IMR-90 (cell line): ENCODE results near the gene PRDM5. TPM values are rescaled to one million over a fixed set of nuclear protein-coding genes. Genes with fewer than 3 reads are reported as not detected.
A peak's percentile ranks its signal among the peaks of the same experiment; 100 is the strongest.

Experiments
- ATAC-seq: fragments of 200-7000 bp; cut with Tn5 transposase; 2 replicates; pipeline ENCODE4 v1.9.1; 2020; ENCODE audit warnings: low read depth, mild to moderate bottlenecking, moderate library complexity
- BruUV-seq: library from RNA; stranded (reverse); fragments of 400-500 nt; replicated peaks from 2 replicates; lab custom pipeline; 2021; lab: Mats Ljungman, UMichigan
- CTCF ChIA-PET: fragments of 300-600 bp; formaldehyde crosslinking; extraction: SDS; loops from one replicate; lab custom pipeline; 2021; ENCODE audit warnings: antibody characterized with exemption; lab: Yijun Ruan, JAX
- POLR2A ChIA-PET: fragments of 300-600 bp; sonication (Branson Sonifier 250); formaldehyde crosslinking; loops from one replicate; lab custom pipeline; 2022; ENCODE audit warnings: antibody characterized with exemption; ENCODE audit not compliant: unreplicated experiment; lab: Charles Lee
- DNase-seq: peaks from one replicate; pipeline ENCODE4 v3.0.0; 2013
- H2AFZ ChIP-seq: replicated peaks from 2 replicates; pipeline ENCODE3; 2013; ENCODE audit warnings: low read length, mild to moderate bottlenecking; ENCODE audit not compliant: poor library complexity
- H2AK5ac ChIP-seq: 2 replicates; pipeline ENCODE4 v1.6.1; 2013; ENCODE audit warnings: low read depth, low read length, inconsistent platforms
- H2AK9ac ChIP-seq: replicated peaks from 2 replicates; pipeline ENCODE3; 2013; ENCODE audit warnings: mild to moderate bottlenecking, low read depth, low read length, moderate library complexity; ENCODE audit not compliant: poor library complexity
- H2BK120ac ChIP-seq: 2 replicates; pipeline ENCODE4 v1.6.1; 2013; ENCODE audit warnings: low read depth, low read length, inconsistent platforms
- H2BK15ac ChIP-seq: 3 replicates; pipeline ENCODE4 v1.6.1; 2013; ENCODE audit warnings: low read depth, low read length, inconsistent platforms
- H2BK20ac ChIP-seq: 2 replicates; pipeline ENCODE4 v1.6.1; 2013; ENCODE audit warnings: low read depth, mild to moderate bottlenecking, inconsistent platforms, low read length, moderate library complexity
- H2BK5ac ChIP-seq: 2 replicates; pipeline ENCODE4 v1.6.1; 2013; ENCODE audit warnings: mild to moderate bottlenecking, low read depth, low read length, inconsistent platforms; ENCODE audit not compliant: poor library complexity, severe bottlenecking
- H3K14ac ChIP-seq: replicated peaks from 2 replicates; pipeline ENCODE4 v1.6.1; 2013; ENCODE audit warnings: low read depth, low read length, inconsistent platforms
- H3K18ac ChIP-seq: 2 replicates; pipeline ENCODE4 v1.6.1; 2013; ENCODE audit warnings: low read depth, low read length, control low read depth
- H3K23ac ChIP-seq: 2 replicates; pipeline ENCODE4 v1.6.1; 2013; ENCODE audit warnings: low read depth, low read length, inconsistent platforms
- H3K27ac ChIP-seq: 2 replicates; pipeline ENCODE4 v1.5.1; 2013; ENCODE audit warnings: mild to moderate bottlenecking, control low read depth, low read length; ENCODE audit not compliant: insufficient read depth
- H3K27me3 ChIP-seq: 2 replicates; pipeline ENCODE4 v1.6.1; 2013; ENCODE audit warnings: low read length; ENCODE audit not compliant: control insufficient read depth, insufficient read depth
- H3K36me3 ChIP-seq: 2 replicates; pipeline ENCODE4 v1.6.1; 2013; ENCODE audit warnings: low read length, mixed read lengths; ENCODE audit not compliant: control insufficient read depth, insufficient read depth
- H3K4ac ChIP-seq: 2 replicates; pipeline ENCODE4 v1.6.1; 2013; ENCODE audit warnings: low read depth, low read length, inconsistent platforms
- H3K4me1 ChIP-seq: 2 replicates; pipeline ENCODE4 v1.6.1; 2013; ENCODE audit warnings: low read length, mixed read lengths; ENCODE audit not compliant: control insufficient read depth, insufficient read depth
- H3K4me2 ChIP-seq: 2 replicates; pipeline ENCODE4 v1.6.1; 2013; ENCODE audit warnings: low read depth, mild to moderate bottlenecking, control low read depth, low read length, moderate library complexity
- H3K4me3 ChIP-seq: 2 replicates; pipeline ENCODE4 v1.5.1; 2013; ENCODE audit warnings: low read depth, mild to moderate bottlenecking, control low read depth, low read length, moderate library complexity; ENCODE audit not compliant: insufficient read depth
- H3K56ac ChIP-seq: 2 replicates; pipeline ENCODE4 v1.6.1; 2013; ENCODE audit warnings: low read length, inconsistent platforms; ENCODE audit not compliant: insufficient read depth; ENCODE audit errors: extremely low read depth
- H3K79me1 ChIP-seq, 2 experiments: 2 replicates each; pipeline ENCODE4 v1.6.1; 2013; ENCODE audit warnings: low read length in 2 of 2, inconsistent platforms in 1 of 2, low read depth in 1 of 2
- H3K9ac ChIP-seq: 2 replicates; pipeline ENCODE4 v1.6.1; 2013; ENCODE audit warnings: low read depth, low read length, control low read depth
- H3K9me1 ChIP-seq: 2 replicates; pipeline ENCODE4 v1.6.1; 2013; ENCODE audit warnings: low read length, inconsistent platforms; ENCODE audit not compliant: insufficient read depth
- H3K9me3 ChIP-seq: 2 replicates; pipeline ENCODE4 v1.6.1; 2013; ENCODE audit warnings: low read length; ENCODE audit not compliant: control insufficient read depth, insufficient read depth
- H4K20me1 ChIP-seq: 2 replicates; pipeline ENCODE4 v1.6.1; 2013; ENCODE audit warnings: low read length, inconsistent platforms; ENCODE audit not compliant: insufficient read depth
- H4K5ac ChIP-seq: 2 replicates; pipeline ENCODE4 v1.6.1; 2013; ENCODE audit warnings: mild to moderate bottlenecking, low read depth, low read length, control low read depth
- H4K8ac ChIP-seq, 2 experiments: 2 replicates each; pipeline ENCODE4 v1.6.1; 2013; ENCODE audit warnings: low read depth in 2 of 2, low read length in 2 of 2, control low read depth in 1 of 2, inconsistent platforms in 1 of 2
- H4K91ac ChIP-seq: 2 replicates; pipeline ENCODE4 v1.6.1; 2013; ENCODE audit warnings: low read depth, low read length, inconsistent platforms; ENCODE audit not compliant: insufficient read depth
- CEBPB ChIP-seq: IDR thresholded peaks from 2 replicates; pipeline ENCODE4 v1.6.1; 2012; ENCODE audit warnings: low read depth, low read length, improper control_type of control experiment
- MAZ ChIP-seq: IDR thresholded peaks from 2 replicates; pipeline ENCODE4 v1.6.1; 2012; ENCODE audit warnings: low read depth, mild to moderate bottlenecking, low read length, improper control_type of control experiment, moderate library complexity, borderline replicate concordance
- WGBS, 2 experiments: methylation state at CpG; one replicate each; pipeline versions ENCODE4 v1.1.5 to v1.1.7; 2013; ENCODE audit warnings: missing lambda C conversion rate in 2 of 2; ENCODE audit not compliant: insufficient read length in 1 of 2; ENCODE audit errors: extremely low coverage in 2 of 2; 5-methylcytosine and 5-hydroxymethylcytosine counted together
- dilution Hi-C: fragments of 300-500 bp; cut with HindIII; formaldehyde crosslinking; loops from one replicate; pipeline ENCODE4 v1.14.3; 2018; ENCODE audit warnings: low sequenced_read_pairs; ENCODE audit not compliant: unreplicated experiment
- in situ Hi-C: fragments of 300-500 bp; cut with MboI; formaldehyde crosslinking; loops from 3 replicates; pipeline ENCODE4 v1.14.3; 2019; ENCODE audit warnings: low sequenced_read_pairs, inconsistent platforms, mixed read lengths
- intact Hi-C: fragments of 100-400 bp; cut with micrococcal nuclease; formaldehyde crosslinking; loops from 2 replicates; pipeline ENCODE4 v1.10.0; 2022
- polyA plus RNA-seq, 3 experiments: library from polyadenylated mRNA; depleted of rRNA; stranded (reverse); fragments of >200 nt; gene quantifications; 2 replicates each; pipeline ENCODE4 v1.2.3, GENCODE V29; 2012; ENCODE audit warnings: low replicate concordance in 1 of 3
- total RNA-seq: library from RNA; depleted of rRNA; stranded (reverse); fragments of >200 nt; gene quantifications from 2 replicates; pipeline ENCODE4 v1.2.3, GENCODE V29; 2012

PRDM5 gene
- total and polyA plus RNA-seq, 2 of the 4 experiments (the other 2 are of a cell fraction), result 4.1 to 10.8 TPM

- 50% methylated on average over 1 of the region's 4 CpGs; no CpG with 5 or more reads in 1 of the 2 experiments for WGBS, 2 experiments
- dilution Hi-C loops, result no loop called here
- Histone ChIP-seq H2BK5ac (no peak overlapping the region), H2BK120ac (no peak overlapping the region), H3K14ac (no peak overlapping the region), H3K4ac (no peak overlapping the region), H3K4me3 (no peak overlapping the region), H3K9ac (no peak overlapping the region), H3K4me2 (peak overlapping the region; percentile 45; the same call in 1 of the 2 replicates), H3K4me1 (peaks cover 2% of the 10 kb centered on the region; the same call in 1 of the 2 replicates), H4K5ac (no peak overlapping the region), H2AK9ac (no peak overlapping the region), H4K91ac (no peak overlapping the region), H3K27me3 (no peaks in the 10 kb centered on the region), H3K56ac (no peak overlapping the region), H2BK15ac (no peak overlapping the region), H2BK20ac (no peak overlapping the region), H3K79me1 (no peaks in the 10 kb centered on the region), H3K9me3 (no peaks in the 10 kb centered on the region; the same call in 1 of the 2 replicates), H4K8ac (no peak overlapping the region), H2AFZ (no peak overlapping the region), H3K23ac (no peak overlapping the region), H3K36me3 (no peaks in the 10 kb centered on the region), H3K27ac (no peak overlapping the region), H2AK5ac (no peak overlapping the region), H3K18ac (peak overlapping the region; percentile 52), H3K9me1 (no peaks in the 10 kb centered on the region; the same call in 1 of the 2 replicates), H4K20me1 (no peaks in the 10 kb centered on the region)
- ChIA-PET POLR2A (no interaction called here), CTCF (interaction anchor here (1.2 kb wide), 1 partner anchor 15 kb away, joined by 3 read pairs; no protein-coding TSS in a partner anchor)
- ATAC-seq, result peak; percentile 56
- no TSS peak for BruUV-seq
- peak; percentile 36; the same call in 1 of the 2 replicates for TF ChIP-seq CEBPB
- TF ChIP-seq MAZ, result no peak
- DNase-seq, result peak; percentile 70
- intact Hi-C loops, result no loop called here
- in situ Hi-C loops, result no loop called here
These were observed 93.3 kb downstream of the PRDM5 start for GRCh38 chr4:120829113-120829831.
